ENCODE data around the gene CENPE.
"Not testable (repeated sequence)": the region's sequence is repeated elsewhere in the genome, so short reads cannot be mapped to it uniquely, and the experiment has no call there.

Gene CENPE, protein sequence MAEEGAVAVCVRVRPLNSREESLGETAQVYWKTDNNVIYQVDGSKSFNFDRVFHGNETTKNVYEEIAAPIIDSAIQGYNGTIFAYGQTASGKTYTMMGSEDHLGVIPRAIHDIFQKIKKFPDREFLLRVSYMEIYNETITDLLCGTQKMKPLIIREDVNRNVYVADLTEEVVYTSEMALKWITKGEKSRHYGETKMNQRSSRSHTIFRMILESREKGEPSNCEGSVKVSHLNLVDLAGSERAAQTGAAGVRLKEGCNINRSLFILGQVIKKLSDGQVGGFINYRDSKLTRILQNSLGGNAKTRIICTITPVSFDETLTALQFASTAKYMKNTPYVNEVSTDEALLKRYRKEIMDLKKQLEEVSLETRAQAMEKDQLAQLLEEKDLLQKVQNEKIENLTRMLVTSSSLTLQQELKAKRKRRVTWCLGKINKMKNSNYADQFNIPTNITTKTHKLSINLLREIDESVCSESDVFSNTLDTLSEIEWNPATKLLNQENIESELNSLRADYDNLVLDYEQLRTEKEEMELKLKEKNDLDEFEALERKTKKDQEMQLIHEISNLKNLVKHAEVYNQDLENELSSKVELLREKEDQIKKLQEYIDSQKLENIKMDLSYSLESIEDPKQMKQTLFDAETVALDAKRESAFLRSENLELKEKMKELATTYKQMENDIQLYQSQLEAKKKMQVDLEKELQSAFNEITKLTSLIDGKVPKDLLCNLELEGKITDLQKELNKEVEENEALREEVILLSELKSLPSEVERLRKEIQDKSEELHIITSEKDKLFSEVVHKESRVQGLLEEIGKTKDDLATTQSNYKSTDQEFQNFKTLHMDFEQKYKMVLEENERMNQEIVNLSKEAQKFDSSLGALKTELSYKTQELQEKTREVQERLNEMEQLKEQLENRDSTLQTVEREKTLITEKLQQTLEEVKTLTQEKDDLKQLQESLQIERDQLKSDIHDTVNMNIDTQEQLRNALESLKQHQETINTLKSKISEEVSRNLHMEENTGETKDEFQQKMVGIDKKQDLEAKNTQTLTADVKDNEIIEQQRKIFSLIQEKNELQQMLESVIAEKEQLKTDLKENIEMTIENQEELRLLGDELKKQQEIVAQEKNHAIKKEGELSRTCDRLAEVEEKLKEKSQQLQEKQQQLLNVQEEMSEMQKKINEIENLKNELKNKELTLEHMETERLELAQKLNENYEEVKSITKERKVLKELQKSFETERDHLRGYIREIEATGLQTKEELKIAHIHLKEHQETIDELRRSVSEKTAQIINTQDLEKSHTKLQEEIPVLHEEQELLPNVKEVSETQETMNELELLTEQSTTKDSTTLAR (N-terminal part only)

DNA sequence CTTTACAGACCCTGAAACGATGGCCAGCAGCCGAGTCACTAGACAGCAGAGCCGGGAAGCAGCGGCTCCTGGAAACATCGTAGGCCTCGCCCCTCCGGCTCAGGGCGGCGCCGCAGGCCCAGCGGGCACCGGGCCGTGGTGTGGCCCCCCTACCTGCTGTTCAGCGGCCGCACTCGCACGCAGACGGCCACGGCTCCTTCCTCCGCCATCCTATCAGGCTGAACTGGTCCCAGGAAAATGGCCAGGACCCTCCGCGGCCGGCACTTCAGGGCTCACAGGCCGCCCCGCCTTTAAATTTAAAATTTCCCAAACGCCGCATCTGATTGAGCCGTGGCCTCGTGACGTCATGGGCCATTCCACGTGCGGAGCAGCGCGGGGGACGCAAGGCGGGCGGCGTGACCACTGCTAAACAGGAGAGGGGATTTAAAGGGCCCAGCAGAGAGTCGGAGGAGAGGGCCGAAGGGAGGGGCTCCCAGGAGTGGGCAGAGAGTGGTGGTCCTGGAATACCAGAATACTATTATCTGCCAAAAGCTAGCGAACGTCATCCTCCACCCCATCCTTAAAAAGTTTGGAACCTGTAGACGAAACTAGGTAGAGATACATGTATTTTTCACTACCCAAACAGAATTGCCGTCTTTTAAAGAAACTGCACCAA, at the start of gene CENPE:
CENPE (minus strand) TSS at position 233 of the 655 bp plus-strand sequence; CDS start at position 209, 24 bp downstream.
- TF ChIP-seq EZH2 (IDR thresholded peaks at IDR 0.05), result no peak
- TF ChIP-seq POLR2AphosphoS5 (IDR thresholded peaks at IDR 0.05; ENCODE audit: borderline replicate concordance, low read depth, low read length), result peak; percentile 84
- peak within 1 kb of the TSS; percentile 91 for H3K4me3 ChIP-seq
- DNase-seq (ENCODE audit: low read depth, low spot score), result peak; percentile 67
- H3K27ac ChIP-seq, result peak within 1 kb of the TSS; percentile 57
- H3K9me3 ChIP-seq (ENCODE audit: low read depth, low read length), result no peaks in the 10 kb centered on the region
- H3K9ac ChIP-seq (ENCODE audit: insufficient read length), result peak within 1 kb of the TSS; percentile 93
- peaks cover 37% of the 10 kb centered on the region for H3K36me3 ChIP-seq (ENCODE audit: insufficient read depth, low read length)

DNA sequence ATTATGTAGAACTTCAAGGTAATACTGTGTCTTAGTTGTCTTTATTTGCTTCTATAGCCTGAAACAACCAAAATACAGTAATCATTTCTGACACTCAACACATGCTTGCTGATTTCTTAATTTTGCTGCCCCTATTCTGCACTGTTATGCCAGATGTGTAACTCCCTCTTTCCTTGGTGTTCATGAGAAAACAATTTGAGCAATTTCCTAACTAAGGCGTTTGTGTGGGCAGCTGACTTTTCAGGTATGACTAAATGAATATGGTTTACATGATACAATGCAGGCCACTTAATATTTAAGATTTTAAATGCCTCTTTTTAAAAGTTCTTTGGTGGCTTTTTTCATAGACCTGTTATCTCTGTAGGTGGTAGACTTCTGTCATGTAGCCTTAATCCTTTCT, 46.1 kb upstream of the CENPE start:
- no peak overlapping the region for H3K27ac ChIP-seq
- no peaks in the 10 kb centered on the region for H3K36me3 ChIP-seq (ENCODE audit: insufficient read depth, low read length)
- no peak for DNase-seq (ENCODE audit: low read depth, low spot score)
- H3K9me3 ChIP-seq (ENCODE audit: low read depth, low read length), result no peaks in the 10 kb centered on the region
- no peak overlapping the region for H3K9ac ChIP-seq (ENCODE audit: insufficient read length)
- TF ChIP-seq POLR2AphosphoS5 (IDR thresholded peaks at IDR 0.05; ENCODE audit: borderline replicate concordance, low read depth, low read length), result no peak
- no peak for TF ChIP-seq EZH2 (IDR thresholded peaks at IDR 0.05)
- TF ChIP-seq FOXP2 (optimal IDR thresholded peaks at IDR 0.05; ENCODE audit: control extremely low read depth, extremely low read length, insufficient read depth), result no peak
- no peak overlapping the region for H3K4me3 ChIP-seq

DNA sequence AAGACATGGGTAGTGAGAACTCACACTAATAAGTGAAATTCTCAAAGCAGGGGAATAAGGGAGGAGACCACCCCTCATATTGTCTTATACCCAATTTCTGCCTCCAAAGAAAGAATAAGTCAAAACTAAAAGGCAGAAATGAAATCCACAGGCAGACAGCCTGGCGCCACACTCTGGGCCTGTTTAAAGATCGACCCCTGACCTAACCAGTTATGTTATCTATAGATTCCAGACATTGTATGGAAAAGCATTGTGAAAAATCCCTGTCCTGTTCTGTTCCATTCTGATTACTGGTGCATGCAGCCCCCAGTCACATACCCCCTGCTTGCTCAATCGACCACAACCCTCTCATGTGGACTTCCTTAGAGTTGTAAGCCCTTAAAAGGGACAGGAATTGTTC, 32.8 kb upstream of the CENPE start:
- not testable (repeated sequence) for H3K9me3 ChIP-seq (ENCODE audit: low read depth, low read length); H3K9ac ChIP-seq (ENCODE audit: insufficient read length); H3K4me3 ChIP-seq; H3K27ac ChIP-seq; H3K36me3 ChIP-seq (ENCODE audit: insufficient read depth, low read length); DNase-seq (ENCODE audit: low read depth, low spot score)

DNA sequence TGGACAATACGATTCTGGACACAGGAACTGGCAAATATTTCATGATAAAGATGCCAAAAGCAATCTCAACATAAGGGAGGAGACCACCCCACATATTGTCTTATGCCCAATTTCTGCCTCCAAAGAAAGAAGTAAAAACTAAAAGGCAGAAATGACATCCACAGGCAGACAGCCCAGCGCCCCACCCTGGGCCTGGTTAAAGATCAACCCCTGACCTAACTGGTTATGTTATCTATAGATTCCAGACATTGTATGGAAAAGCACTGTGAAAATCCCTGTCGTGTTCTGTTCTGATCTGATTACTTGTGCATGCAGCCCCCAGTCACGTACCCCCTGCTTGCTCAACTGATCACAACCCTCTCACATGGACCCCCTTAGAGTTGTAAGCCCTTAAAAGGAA, 25.4 kb upstream of the CENPE start:
- DNase-seq (ENCODE audit: low read depth, low spot score); H3K4me3 ChIP-seq; H3K9me3 ChIP-seq (ENCODE audit: low read depth, low read length); H3K9ac ChIP-seq (ENCODE audit: insufficient read length); H3K36me3 ChIP-seq (ENCODE audit: insufficient read depth, low read length); H3K27ac ChIP-seq: not testable (repeated sequence)

DNA sequence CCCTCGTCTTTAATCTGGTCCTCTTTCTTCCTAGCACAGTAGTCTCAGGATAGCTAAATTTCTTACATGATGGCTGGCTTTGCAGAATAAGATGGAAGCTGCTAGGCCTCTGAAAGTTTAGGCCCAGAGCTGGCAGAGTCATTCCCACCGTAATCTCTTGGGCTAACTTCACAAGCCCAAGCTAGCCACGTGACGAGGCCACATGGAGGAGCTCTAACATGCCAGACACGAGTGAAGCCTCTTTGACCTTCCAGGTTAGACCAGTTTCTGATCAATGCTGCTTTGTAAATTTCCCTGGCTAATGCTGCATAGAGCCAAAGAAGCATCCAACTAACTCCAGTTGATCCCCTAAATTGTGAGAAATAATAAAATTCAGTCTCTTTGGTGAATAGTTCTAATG, 9.5 kb upstream of the CENPE start:
- DNase-seq (ENCODE audit: low read depth, low spot score), result no peak

DNA sequence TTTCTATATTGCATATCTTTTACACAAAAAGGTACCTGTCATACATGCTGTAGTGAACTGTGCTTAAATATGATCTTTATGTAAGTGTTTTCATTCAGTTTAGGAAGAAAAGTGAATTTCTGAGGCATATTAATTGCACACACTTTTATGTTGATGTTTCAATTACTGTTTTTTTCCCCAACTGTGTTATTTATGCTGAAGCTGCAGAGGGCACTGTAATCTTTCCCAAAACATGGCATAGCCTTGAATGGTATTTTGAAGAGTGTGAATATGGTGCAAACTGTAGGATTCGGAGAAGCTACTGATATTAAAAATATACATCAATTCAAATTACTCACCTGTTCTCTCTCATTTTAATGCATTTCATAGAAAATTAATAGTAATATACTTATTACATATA, 6.0 kb upstream of the CENPE start:
- Histone ChIP-seq H3K9me3 (ENCODE audit: low read depth, low read length) (no peaks in the 10 kb centered on the region), H3K4me3 (no peak overlapping the region), H3K36me3 (ENCODE audit: insufficient read depth, low read length) (no peaks in the 10 kb centered on the region), H3K9ac (ENCODE audit: insufficient read length) (no peak overlapping the region), H3K27ac (no peak overlapping the region)
- DNase-seq (ENCODE audit: low read depth, low spot score), result no peak
- TF ChIP-seq EZH2 (IDR thresholded peaks at IDR 0.05) (no peak), FOXP2 (optimal IDR thresholded peaks at IDR 0.05; ENCODE audit: control extremely low read depth, extremely low read length, insufficient read depth) (no peak), POLR2AphosphoS5 (IDR thresholded peaks at IDR 0.05; ENCODE audit: borderline replicate concordance, low read depth, low read length) (no peak)

More for the DNA sequence above, 9.5 kb upstream of the CENPE start:
- TF ChIP-seq EZH2 (IDR thresholded peaks at IDR 0.05), result no peak
- TF ChIP-seq FOXP2 (optimal IDR thresholded peaks at IDR 0.05; ENCODE audit: control extremely low read depth, extremely low read length, insufficient read depth), result no peak
- no peak for TF ChIP-seq POLR2AphosphoS5 (IDR thresholded peaks at IDR 0.05; ENCODE audit: borderline replicate concordance, low read depth, low read length)
- Histone ChIP-seq H3K36me3 (ENCODE audit: insufficient read depth, low read length) (no peaks in the 10 kb centered on the region), H3K9me3 (ENCODE audit: low read depth, low read length) (no peaks in the 10 kb centered on the region), H3K4me3 (no peak overlapping the region), H3K9ac (ENCODE audit: insufficient read length) (no peak overlapping the region), H3K27ac (no peak overlapping the region)

DNA sequence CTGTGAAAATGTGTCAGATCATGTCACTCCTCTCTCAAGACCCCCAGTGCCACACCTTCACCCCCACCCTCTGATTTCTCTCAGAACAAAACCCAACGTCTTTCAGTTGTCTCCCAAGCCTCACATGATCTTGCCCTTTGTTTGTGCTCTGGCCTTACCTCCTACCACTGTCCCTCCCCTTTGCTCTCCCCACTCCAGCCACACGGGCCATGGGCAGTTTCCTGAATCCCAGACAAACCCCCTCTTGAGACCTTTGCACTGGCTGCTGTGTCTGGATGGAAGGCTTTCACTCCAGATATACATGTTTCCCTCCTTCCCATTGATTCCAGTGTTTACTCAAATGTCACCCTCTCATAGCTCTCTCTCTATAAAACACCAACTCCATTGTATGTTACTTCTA, 3.6 kb upstream of the CENPE start:
- H3K4me3 ChIP-seq, result no peak overlapping the region
- no peak for DNase-seq (ENCODE audit: low read depth, low spot score)
- no peaks in the 10 kb centered on the region for H3K9me3 ChIP-seq (ENCODE audit: low read depth, low read length)
- no peak for TF ChIP-seq POLR2AphosphoS5 (IDR thresholded peaks at IDR 0.05; ENCODE audit: borderline replicate concordance, low read depth, low read length)
- no peak for TF ChIP-seq FOXP2 (optimal IDR thresholded peaks at IDR 0.05; ENCODE audit: control extremely low read depth, extremely low read length, insufficient read depth)
- TF ChIP-seq EZH2 (IDR thresholded peaks at IDR 0.05), result no peak
- no peak overlapping the region for H3K27ac ChIP-seq
- peaks cover 2% of the 10 kb centered on the region; the same call in 1 of the 2 replicates for H3K36me3 ChIP-seq (ENCODE audit: insufficient read depth, low read length)
- H3K9ac ChIP-seq (ENCODE audit: insufficient read length), result no peak overlapping the region

DNA sequence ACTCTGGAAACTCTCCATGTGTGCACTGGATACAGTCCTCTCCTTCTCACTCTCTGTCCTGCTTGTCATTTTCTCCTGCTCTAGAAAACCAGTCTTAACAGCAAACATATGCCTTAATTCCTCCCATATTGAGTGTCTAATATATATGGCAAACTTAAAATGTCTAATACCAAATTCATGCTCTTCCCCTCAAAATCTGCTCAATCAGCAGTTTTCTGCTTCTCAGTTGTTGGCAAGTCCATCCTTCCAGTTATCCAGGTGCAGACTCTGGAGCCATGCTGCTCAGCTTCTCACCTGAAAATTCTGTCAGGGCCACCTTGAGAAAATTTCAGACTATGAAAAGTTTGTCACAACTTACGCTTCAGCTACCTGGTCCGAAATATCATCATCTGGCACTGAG, 3.1 kb upstream of the CENPE start:
- DNase-seq (ENCODE audit: low read depth, low spot score), result no peak
- Histone ChIP-seq H3K27ac (no peak overlapping the region), H3K4me3 (no peak overlapping the region), H3K9ac (ENCODE audit: insufficient read length) (no peak overlapping the region), H3K9me3 (ENCODE audit: low read depth, low read length) (no peaks in the 10 kb centered on the region), H3K36me3 (ENCODE audit: insufficient read depth, low read length) (peaks cover 6% of the 10 kb centered on the region)
- TF ChIP-seq FOXP2 (optimal IDR thresholded peaks at IDR 0.05; ENCODE audit: control extremely low read depth, extremely low read length, insufficient read depth) (no peak), POLR2AphosphoS5 (IDR thresholded peaks at IDR 0.05; ENCODE audit: borderline replicate concordance, low read depth, low read length) (no peak), EZH2 (IDR thresholded peaks at IDR 0.05) (no peak)

Measured in SK-N-MC (cell line).